ENCODE measurements around the gene AKR1C3. TPM values are rescaled to one million over a fixed set of nuclear protein-coding genes. Genes with fewer than 3 reads are reported as not detected.

AKR1C3 gene
- total RNA-seq, 1 experiment from 2014 or later: 3.0 TPM

GRCh38 chr10:5142199-5142598, 48.0 kb downstream of the AKR1C3 start:
- DNase-seq (ENCODE audit: low read depth, low spot score): no peak
- intact Hi-C loops (cut with micrococcal nuclease): no loop called here
- Histone ChIP-seq H3K36me3 (ENCODE audit: control insufficient read depth in 1 of 2, insufficient read depth in 2 of 2, low read length in 2 of 2) (no peaks in the 10 kb centered on the region), H3K9ac (ENCODE audit: low read length) (no peak overlapping the region), H3K27me3 (ENCODE audit: insufficient read depth, low read length) (no peaks in the 10 kb centered on the region), H3K4me2 (ENCODE audit: low read length) (no peak overlapping the region), H3K27ac (ENCODE audit: low read depth, low read length) (no peak overlapping the region), H3K79me2 (ENCODE audit: insufficient read depth, low read length) (no peaks in the 10 kb centered on the region), H3K4me3 (replicated peaks in 1 of 2; ENCODE audit: low read depth in 1 of 2, low read length in 2 of 2) (no peak overlapping the region), H4K20me1 (ENCODE audit: insufficient read depth) (no peaks in the 10 kb centered on the region), H2AFZ (ENCODE audit: low read depth, low read length, poor library complexity, severe bottlenecking) (no peak overlapping the region), H3K9me3 (ENCODE audit: control insufficient read depth in 1 of 2, insufficient read depth in 1 of 2, low read depth in 1 of 2, low read length in 2 of 2) (no peaks in the 10 kb centered on the region), H3K4me1 (ENCODE audit: control insufficient read depth in 1 of 2, insufficient read depth in 2 of 2, low read length in 2 of 2) (no peaks in the 10 kb centered on the region), H3K9me2 (ENCODE audit: insufficient read depth) (no peaks in the 10 kb centered on the region)
- POLR2A ChIA-PET: no interaction called here
- ATAC-seq: no peak
- RAD21 ChIA-PET (ENCODE audit: low non-redundant PET in 1 of 2, low total read pairs in 2 of 2, uncharacterized antibody in 2 of 2, unreplicated experiment in 2 of 2): no interaction called here
- no peak for TF ChIP-seq CEBPB (IDR thresholded peaks at IDR 0.05; ENCODE audit: low read depth)
- no peak for TF ChIP-seq ZBTB33 (IDR thresholded peaks at IDR 0.05; ENCODE audit: extremely low read depth, insufficient replicate concordance, low read length)
- TF ChIP-seq FOSL1 (IDR thresholded peaks at IDR 0.05; ENCODE audit: low read depth): no peak
- TF ChIP-seq EZH2phosphoT487 (IDR thresholded peaks at IDR 0.05; ENCODE audit: borderline replicate concordance): no peak
- TF ChIP-seq SRF (IDR thresholded peaks at IDR 0.05; ENCODE audit: low read depth): no peak
- TF ChIP-seq TCF7L2 (IDR thresholded peaks at IDR 0.05; ENCODE audit: borderline replicate concordance, extremely low read depth, insufficient read depth, insufficient read length): no peak
- no peak for TF ChIP-seq EZH2 (IDR thresholded peaks at IDR 0.05)
- no peak for TF ChIP-seq ATF3 (IDR thresholded peaks at IDR 0.05)
- no peak for TF ChIP-seq REST (IDR thresholded peaks at IDR 0.05; ENCODE audit: low read depth)
- TF ChIP-seq POLR2AphosphoS5 (IDR thresholded peaks at IDR 0.05; ENCODE audit: low read depth, low read length): no peak
- CTCF ChIA-PET: no interaction called here
- no TSS peak for BruUV-seq (replicated peaks)
